HepG2 (cell line): ENCODE measurements around the gene WDR54. TPM values are rescaled to one million over a fixed set of nuclear protein-coding genes. Genes with fewer than 3 reads are reported as not detected.

Experiments used
- ARNT2 ChIP-seq: sonication (generic); formaldehyde crosslinking; IDR thresholded peaks from 2 replicates; pipeline ENCODE4 v1.8.0; 2022; ENCODE audit warnings: mild to moderate bottlenecking, low read depth, missing genetic modification reagents, moderate library complexity
- FOSL2 ChIP-seq: sonication (generic); formaldehyde crosslinking; IDR thresholded peaks from 2 replicates; pipeline ENCODE4 v1.4.0; 2020; ENCODE audit warnings: missing genetic modification reagents
- HOXA5 ChIP-seq: sonication (generic); formaldehyde crosslinking; IDR thresholded peaks from 2 replicates; pipeline ENCODE4 v1.4.0; 2020; ENCODE audit warnings: missing genetic modification reagents
- IKZF5 ChIP-seq: IDR thresholded peaks from 2 replicates; pipeline ENCODE4 v1.6.1; 2018; ENCODE audit warnings: missing genetic modification reagents, mild to moderate bottlenecking, missing compliant biosample characterization
- NPAS2 ChIP-seq: sonication (generic); formaldehyde crosslinking; IDR thresholded peaks from 2 replicates; pipeline ENCODE4 v1.8.0; 2022; ENCODE audit warnings: mild to moderate bottlenecking, missing genetic modification reagents, borderline replicate concordance
- NR2F1 ChIP-seq, 2 experiments: fragments of 450-650 bp in 1 of 2; formaldehyde crosslinking in 1 of 2; IDR thresholded peaks; 2 replicates each; pipeline versions ENCODE4 v1.5.0 to v1.6.1; 2016 to 2020; ENCODE audit warnings: mild to moderate bottlenecking in 1 of 2, missing compliant biosample characterization in 1 of 2, missing genetic modification reagents in 1 of 2, moderate library complexity in 1 of 2
- SOX6 ChIP-seq, 2 experiments: fragments of 450-650 bp in 1 of 2; sonication (generic) in 1 of 2; formaldehyde crosslinking in 1 of 2; IDR thresholded peaks; 2 replicates each; pipeline versions ENCODE4 v1.4.0 to v1.6.1; 2017 to 2020; ENCODE audit warnings: antibody characterized with exemption in 1 of 2, mild to moderate bottlenecking in 1 of 2, missing genetic modification reagents in 1 of 2
- TFAP4 ChIP-seq: sonication (generic); IDR thresholded peaks from 2 replicates; pipeline ENCODE4 v1.6.1; 2016; ENCODE audit warnings: low read depth, borderline replicate concordance
- THAP7 ChIP-seq: sonication (generic); formaldehyde crosslinking; IDR thresholded peaks from 2 replicates; pipeline ENCODE4 v1.8.1; 2023; ENCODE audit warnings: mild to moderate bottlenecking, missing genetic modification reagents
- TOPORS ChIP-seq: sonication (generic); formaldehyde crosslinking; IDR thresholded peaks from 2 replicates; pipeline ENCODE4 v1.8.0; 2023; ENCODE audit warnings: mild to moderate bottlenecking, missing genetic modification reagents
- ZBTB33 ChIP-seq: sonication (generic); formaldehyde crosslinking; IDR thresholded peaks from 2 replicates; pipeline ENCODE4 v1.4.0; 2020; ENCODE audit warnings: missing genetic modification reagents
- ZFP91 ChIP-seq: sonication (generic); formaldehyde crosslinking; IDR thresholded peaks from 2 replicates; pipeline ENCODE4 v1.9.0; 2022; ENCODE audit warnings: missing genetic modification reagents, mild to moderate bottlenecking, borderline replicate concordance
- ZFYVE20 ChIP-seq: sonication (generic); formaldehyde crosslinking; IDR thresholded peaks from 2 replicates; pipeline ENCODE4 v1.8.0; 2023; ENCODE audit warnings: low read depth, mild to moderate bottlenecking, moderate library complexity, missing genetic modification reagents, borderline replicate concordance
- ZMYM3 ChIP-seq: sonication (generic); formaldehyde crosslinking; IDR thresholded peaks from 2 replicates; pipeline ENCODE4 v1.5.1; 2020; ENCODE audit warnings: mild to moderate bottlenecking, missing genetic modification reagents
- ZNF335 ChIP-seq: sonication (generic); formaldehyde crosslinking; IDR thresholded peaks from 2 replicates; pipeline ENCODE4 v1.4.0; 2020; ENCODE audit warnings: missing genetic modification reagents
- ZNF639 ChIP-seq: conservative IDR thresholded peaks from 2 replicates; pipeline ENCODE4 v1.6.1; 2018; ENCODE audit warnings: missing genetic modification reagents
- ZNF710 ChIP-seq: sonication (generic); formaldehyde crosslinking; IDR thresholded peaks from 2 replicates; pipeline ENCODE4 v1.5.0; 2020; ENCODE audit warnings: mild to moderate bottlenecking, missing genetic modification reagents, borderline replicate concordance
- polyA plus RNA-seq, 8 experiments: library from polyadenylated mRNA; depleted of rRNA in 3 of 8; stranded (reverse) in 7 of 8; unstranded in 1 of 8; fragments of >200 nt; fragmentation: Illumina TruSeq in 4 of 8; extraction: Trizol in 4 of 8; gene quantifications; 2 replicates each; pipeline versions ENCODE4 v1.2.1 to v1.2.3, GENCODE V29; 2011 to 2016; ENCODE audit warnings: low read depth in 4 of 8, missing spikeins in 1 of 8, mixed read lengths in 1 of 8; ENCODE audit not compliant: insufficient read depth in 1 of 8
- total RNA-seq, 5 experiments: library from RNA; depleted of rRNA; stranded (reverse); fragments of >200 nt; fragmentation: Illumina TruSeq; extraction: Trizol; gene quantifications; 2 replicates each; pipeline ENCODE4 v1.2.3, GENCODE V29; 2016; ENCODE audit warnings: low read depth in 1 of 5

Gene WDR54
- total and polyA plus RNA-seq, 2 of the 13 experiments (the other 11 are each of a cell fraction or from before 2014, with no cell fraction given): 2.0 to 17.3 TPM

- TF ChIP-seq ZFP91 (0 out of 2 replicates have a peak, but pooled peaks have one; percentile 54), HOXA5 (CRISPR knock-in tag) (no peak), TOPORS (CRISPR knock-in tag) (no peak), TFAP4 (peak; percentile 83; the same call in 1 of the 2 replicates), FOSL2 (CRISPR knock-in tag) (no peak), ARNT2 (CRISPR knock-in tag) (no peak), NPAS2 (CRISPR knock-in tag) (no peak), IKZF5 (CRISPR knock-in tag) (no peak), ZBTB33 (CRISPR knock-in tag) (0 out of 2 replicates have a peak, but pooled peaks have one; percentile 31), ZNF639 (CRISPR knock-in tag) (no peak), ZNF335 (CRISPR knock-in tag) (peak; percentile 85), ZMYM3 (CRISPR knock-in tag) (peak; percentile 58; the same call in 1 of the 2 replicates), SOX6 (IDR thresholded peaks at IDR 0.05) (no peak), SOX6 (CRISPR knock-in tag; IDR thresholded peaks at IDR 0.05) (no peak), NR2F1 (CRISPR knock-in tag; IDR thresholded peaks at IDR 0.05) (no peak), ZFYVE20 (CRISPR knock-in tag) (no peak), THAP7 (CRISPR knock-in tag) (no peak), ZNF710 (CRISPR knock-in tag) (no peak)
These were observed 41.4 kb upstream of the WDR54 start, which contains the start of gene DCTN1 (continued) for GRCh38 chr2:74379851-74380789.
